T-helper 1 cell (primary cell): Measurements from ENCODE around the gene RAB10.
"Not testable (repeated sequence)": the region's sequence is repeated elsewhere in the genome, so short reads cannot be mapped to it uniquely, and the experiment has no call there.

Source experiments
- DNase-seq, 5 donors: peaks; one replicate each; pipeline ENCODE4 v3.0.0-alpha.2; 2012 to 2020

Gene RAB10

DNA sequence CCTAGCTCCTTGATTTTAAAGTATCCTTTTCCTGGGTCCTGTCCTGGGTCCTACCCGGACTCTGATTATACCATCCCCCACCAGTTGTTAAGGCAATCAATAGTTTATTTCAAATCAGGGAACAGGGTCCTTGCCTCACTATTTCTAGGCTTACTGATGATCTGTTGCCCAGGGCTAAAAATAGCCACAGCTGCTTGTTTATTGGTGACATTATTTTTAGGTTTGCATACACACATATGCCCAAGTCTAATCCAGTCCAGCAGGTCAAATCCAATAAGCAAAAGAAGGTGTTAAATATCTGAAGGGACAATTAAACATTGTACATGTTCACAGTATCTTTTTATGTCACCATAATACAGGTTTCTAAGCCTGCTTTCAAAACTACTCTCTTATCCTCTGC lies 66.0 kb downstream of the RAB10 start:
- DNase-seq = no peak

DNA sequence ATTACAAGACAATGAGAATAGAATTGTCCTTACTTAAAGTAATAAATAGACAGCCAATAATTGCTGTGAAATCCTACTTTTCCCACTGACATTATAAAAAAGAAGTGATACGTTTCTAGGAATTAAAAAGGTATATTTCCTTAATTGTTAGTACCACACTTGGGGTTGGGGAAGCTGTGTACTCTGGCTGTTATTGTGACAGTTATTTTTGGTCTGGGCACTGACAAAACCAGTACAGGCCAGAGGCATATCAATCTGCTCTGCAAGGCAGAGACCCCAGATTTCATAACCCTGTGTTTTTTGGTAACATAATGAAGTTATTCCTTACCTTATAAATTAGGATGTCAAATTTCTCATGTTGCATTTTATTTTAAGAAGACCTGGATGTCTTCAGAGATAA lies 66.5 kb downstream of the RAB10 start:
- DNase-seq = no peak

GRCh38 chr2:26103752-26104151 lies 69.9 kb downstream of the RAB10 start:
- DNase-seq = no peak

- not testable (repeated sequence) for DNase-seq
Observed at GRCh38 chr2:26108701-26109100, 74.8 kb downstream of the RAB10 start.

GRCh38 chr2:26112201-26112600 lies 78.3 kb downstream of the RAB10 start:
- no peak for DNase-seq

DNA sequence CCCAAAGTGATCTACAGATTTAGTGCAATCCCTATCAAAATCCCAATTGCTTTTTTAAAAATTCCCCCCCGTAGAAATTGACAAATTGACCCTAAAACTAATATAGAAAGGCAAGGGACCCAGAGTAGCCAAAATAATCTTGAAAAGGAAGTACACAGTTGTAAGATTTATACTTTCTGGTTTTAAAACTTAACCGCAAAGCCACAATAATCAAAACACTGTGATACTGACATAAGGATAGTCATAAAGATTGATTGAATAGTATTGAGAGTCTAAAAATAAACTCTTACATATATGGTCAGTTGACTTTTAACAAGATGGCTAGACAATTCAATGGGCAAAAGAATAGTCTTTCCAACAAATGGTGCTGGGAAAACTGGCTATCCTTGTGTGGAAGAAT lies 80.3 kb downstream of the RAB10 start:
- no peak for DNase-seq

- DNase-seq = no peak
Observed at GRCh38 chr2:26118682-26119081, 84.8 kb downstream of the RAB10 start.

GRCh38 chr2:26119521-26119920 lies 85.6 kb downstream of the RAB10 start:
- no peak for DNase-seq

- no peak for DNase-seq
Observed at GRCh38 chr2:26122630-26123029, 88.7 kb downstream of the RAB10 start.

GRCh38 chr2:26123426-26123825 lies 89.5 kb downstream of the RAB10 start:
- no peak for DNase-seq

GRCh38 chr2:26126074-26126473 lies 92.2 kb downstream of the RAB10 start:
- DNase-seq = no peak

DNA sequence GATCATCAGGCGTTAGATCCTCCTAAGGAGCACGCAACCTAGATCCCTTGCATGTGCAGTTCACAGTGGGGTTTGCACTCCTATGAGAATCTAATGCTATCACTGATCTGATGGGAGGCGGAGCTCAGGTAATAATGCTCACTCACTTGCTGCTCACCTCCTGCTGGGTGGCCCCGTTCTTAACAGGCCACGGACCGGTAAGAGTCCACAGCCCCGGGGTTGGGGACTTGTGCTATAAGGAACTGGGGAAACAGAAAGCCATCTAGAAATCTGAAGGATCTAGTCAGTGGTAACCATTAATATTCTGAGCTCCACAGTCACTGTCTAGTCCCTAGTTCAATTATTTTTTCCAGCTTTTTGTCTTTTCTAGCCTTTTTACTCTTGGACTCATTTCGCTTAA lies 94.3 kb downstream of the RAB10 start:
- DNase-seq = no peak

GRCh38 chr2:26130763-26131162 lies 96.9 kb downstream of the RAB10 start:
- no peak for DNase-seq

DNA sequence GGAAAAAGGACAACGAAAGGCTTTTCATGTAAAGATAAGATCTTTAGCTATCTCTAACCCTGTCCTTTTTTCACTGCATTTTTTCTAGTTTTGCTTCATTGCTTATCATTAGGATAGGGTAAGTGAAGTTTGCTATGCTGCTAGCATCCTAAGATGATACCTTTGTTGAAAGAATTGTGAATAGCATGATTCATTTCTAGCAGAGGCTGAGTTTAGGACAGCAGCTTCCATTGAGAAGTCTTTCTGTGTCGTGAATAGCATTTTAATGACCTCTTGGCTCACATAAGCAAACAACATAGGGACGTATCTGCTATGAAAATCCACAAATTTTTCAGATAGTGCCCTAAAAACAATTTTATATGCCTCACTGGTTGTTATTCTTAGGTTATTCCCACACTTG lies 102.6 kb downstream of the RAB10 start:
- DNase-seq = no peak

DNA sequence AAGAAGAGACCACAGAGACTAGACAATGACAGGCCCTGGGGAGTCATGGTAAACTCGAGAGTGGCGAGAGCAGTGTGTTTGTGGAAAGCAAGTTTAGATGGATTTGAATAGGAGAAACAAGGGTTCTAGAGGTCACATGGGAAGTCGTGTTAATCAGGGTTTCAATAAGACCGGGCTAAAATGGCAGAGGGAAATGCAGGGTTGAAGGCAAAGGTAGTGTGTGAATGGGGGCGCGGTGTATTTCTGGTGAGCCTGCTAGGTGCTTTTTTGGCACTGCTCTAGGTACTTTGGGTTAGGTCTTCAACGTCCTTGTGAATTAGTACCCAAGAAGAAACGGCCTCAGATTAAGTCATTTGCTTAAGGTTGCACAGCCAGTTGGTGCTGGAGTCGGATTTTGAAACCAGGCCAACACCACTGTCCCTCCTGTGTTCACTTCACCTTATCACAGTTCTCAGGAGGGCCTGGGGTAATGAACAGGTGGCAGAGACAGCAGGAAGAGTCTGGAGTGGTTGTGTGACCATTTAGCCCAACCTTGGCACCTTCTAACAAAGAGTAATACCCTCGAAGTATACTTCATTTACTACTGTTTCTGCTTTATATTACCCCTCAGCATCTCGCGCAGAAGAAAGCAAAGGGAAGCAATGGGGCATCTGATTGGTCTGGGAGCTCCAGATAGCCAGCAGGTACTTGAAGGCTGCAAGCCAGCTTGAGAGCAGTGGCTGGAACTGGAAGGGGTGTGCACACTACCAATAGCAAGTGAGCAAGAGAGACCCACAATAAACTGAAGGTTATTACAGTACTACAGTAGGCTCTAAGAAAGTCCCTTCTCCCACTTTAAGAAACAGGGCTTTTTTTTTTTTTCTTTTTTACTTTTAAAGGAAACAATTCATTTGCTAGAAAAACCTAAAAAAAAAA lies 105.6 kb downstream of the RAB10 start:
- no peak for DNase-seq

GRCh38 chr2:26141145-26141769 lies 107.4 kb downstream of the RAB10 start:
- no peak for DNase-seq

DNA sequence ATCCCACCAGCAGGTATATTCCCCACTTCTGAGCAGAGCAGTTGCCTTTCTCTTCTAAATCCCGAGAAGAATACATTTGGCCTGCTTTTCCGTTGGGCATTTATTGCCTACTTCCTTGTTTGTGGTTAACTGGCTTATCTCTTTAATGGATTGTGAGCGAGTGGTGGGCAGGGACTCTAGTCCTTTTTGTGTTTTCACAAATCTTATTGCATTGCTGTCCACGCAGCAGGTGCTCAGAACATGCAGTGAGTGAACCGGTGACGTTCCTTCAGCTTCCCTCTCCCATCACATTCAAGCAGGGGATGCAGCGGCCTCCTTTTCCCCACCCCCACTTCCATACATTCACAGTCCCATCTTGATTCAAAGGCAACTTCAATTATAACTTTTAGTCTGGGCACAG lies 110.1 kb downstream of the RAB10 start:
- no peak for DNase-seq

GRCh38 chr2:26144953-26145680 lies 111.2 kb downstream of the RAB10 start:
- DNase-seq = peak in 4 of 5 donors; percentile 13 to 53 (median 39)

- no peak for DNase-seq
Observed at GRCh38 chr2:26148501-26148900, 114.6 kb downstream of the RAB10 start.

GRCh38 chr2:26150243-26150642 lies 116.4 kb downstream of the RAB10 start:
- DNase-seq = no peak

DNA sequence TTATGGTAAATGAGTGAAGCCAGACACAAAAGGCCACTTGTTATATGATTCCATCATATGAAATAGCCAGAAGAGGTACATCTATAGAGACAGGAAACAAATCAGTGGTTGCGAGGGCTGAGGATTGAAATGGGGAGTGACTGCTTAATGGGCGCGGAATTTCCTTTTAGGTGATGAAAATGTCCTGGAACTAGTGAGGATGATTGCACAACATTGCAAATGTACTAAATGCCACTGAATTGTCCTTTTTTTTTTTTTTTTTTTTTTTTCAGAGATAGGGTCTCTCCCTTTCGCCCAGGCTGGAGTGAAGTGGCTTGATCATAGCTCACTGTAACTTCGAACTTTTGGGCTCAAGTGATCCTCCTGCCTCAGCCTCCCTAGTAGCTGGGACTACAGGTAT lies 123.7 kb downstream of the RAB10 start:
- no peak for DNase-seq

- DNase-seq = no peak
Observed at GRCh38 chr2:26161926-26162325, 128.0 kb downstream of the RAB10 start.

DNA sequence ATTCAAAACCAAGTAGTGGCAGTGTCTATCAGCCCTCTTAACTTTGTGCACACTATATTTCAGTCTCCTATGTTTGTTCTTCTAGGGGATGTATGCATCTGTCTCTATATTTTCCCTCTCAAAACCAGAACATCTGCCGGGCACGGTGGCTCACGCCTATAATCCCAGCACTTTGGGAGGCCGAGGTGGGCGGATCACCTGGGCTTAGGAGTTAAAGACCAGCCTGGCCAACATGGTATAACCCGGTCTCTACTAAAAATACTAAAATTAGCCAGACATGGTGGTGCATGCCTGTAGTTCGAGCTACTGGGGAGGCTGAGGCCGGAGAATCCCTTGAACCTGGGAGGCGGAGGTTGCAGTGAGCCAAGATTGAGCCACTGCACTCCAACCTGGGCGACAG lies 129.1 kb downstream of the RAB10 start:
- no peak for DNase-seq

GRCh38 chr2:26164231-26164630 lies 130.3 kb downstream of the RAB10 start:
- DNase-seq = no peak
